ENCODE results near the gene SLC7A9. TPM values are rescaled to one million over a fixed set of nuclear protein-coding genes. Genes with fewer than 3 reads are reported as not detected.

The SLC7A9 gene
- polyA plus RNA-seq, 1 donor (not counting 4 experiments of a cell fraction or from before 2014, with no cell fraction given) = 0.20 TPM

- Histone ChIP-seq H4K20me1 (ENCODE audit: control insufficient read depth, extremely low read depth, insufficient read depth, low read length) (no peaks in the 10 kb centered on the region), H3K9me1 (ENCODE audit: control insufficient read depth, extremely low read depth, insufficient read depth, low read length) (no peaks in the 10 kb centered on the region), H2AFZ (ENCODE audit: control insufficient read depth, low read length) (no peak overlapping the region), H3K27ac (ENCODE audit: control insufficient read depth, insufficient read depth, low read length) (no peak overlapping the region), H3K4me3 (ENCODE audit: control insufficient read depth in 2 of 3, extremely low read depth in 1 of 3, insufficient read depth in 2 of 3, low read depth in 1 of 3, low read length in 3 of 3) (no peak overlapping the region), H3K27me3 (ENCODE audit: control insufficient read depth, extremely low read depth, insufficient read depth, low read length) (no peaks in the 10 kb centered on the region), H3K9ac (ENCODE audit: control insufficient read depth, extremely low read depth, insufficient read depth, low read length) (no peak overlapping the region), H3K36me3 (ENCODE audit: control insufficient read depth in 2 of 2, extremely low read depth in 1 of 2, insufficient read depth in 2 of 2, low read length in 2 of 2) (no peaks in the 10 kb centered on the region), H3K9me3 (ENCODE audit: control insufficient read depth, low read depth, low read length) (no peaks in the 10 kb centered on the region), H3K79me2 (ENCODE audit: control insufficient read depth, insufficient read depth, low read length) (no peaks in the 10 kb centered on the region), H3K4me2 (ENCODE audit: control insufficient read depth, extremely low read depth, insufficient read depth, low read depth, low read length) (no peak overlapping the region), H3K4me1 (ENCODE audit: control insufficient read depth, extremely low read depth, insufficient read depth, low read length) (no peaks in the 10 kb centered on the region)
- no peak for DNase-seq (ENCODE audit: low read depth, low spot score)
- no peak for FAIRE-seq
- dilution Hi-C loops (cut with MboI; ENCODE audit: extremely low pct_ligation_motif_present, low sequenced_read_pairs) = loop anchor here (25.0 kb wide), 1 partner anchor 106 kb away; no protein-coding TSS in a partner anchor
- no peak for TF ChIP-seq CTCF (optimal IDR thresholded peaks at IDR 0.05 in 1 of 3, IDR thresholded peaks at IDR 0.05 in 1 of 3, conservative IDR thresholded peaks at IDR 0.05 in 1 of 3; ENCODE audit: extremely low read depth in 1 of 3, insufficient read depth in 2 of 3, low read length in 3 of 3)
- TF ChIP-seq EZH2 (IDR thresholded peaks at IDR 0.05; ENCODE audit: low read length) = no peak
Observed at GRCh38 chr19:32781280-32781679, 88.3 kb downstream of the SLC7A9 start.

Small RNA genes lying within 50 kb of the gene (small RNA-seq; reads per million reads assigned to genes)
- 0 reads per million in 3 experiments for gene RN7SKP22 (ENCODE audit: insufficient read length in 3 of 3, low read depth in 3 of 3, low replicate concordance in 1 of 3)

Other genes with a start within 250 kb of the SLC7A9 start
- gene ANKRD27, start 194.6 kb downstream of the SLC7A9 start, polyA plus RNA-seq = 29.0 to 34.5 TPM (median 31.6 TPM) in 3 replicates
- 0.01 to 0.05 TPM (median 0.03 TPM) in 3 replicates for gene RGS9BP, start 193.9 kb downstream of the SLC7A9 start, polyA plus RNA-seq
- 7.7 to 17.1 TPM (median 12.2 TPM) in 3 replicates for gene NUDT19, start 177.9 kb downstream of the SLC7A9 start, polyA plus RNA-seq
- 0.04 TPM in 1 of 3 replicates, not detected in the others for gene TDRD12, start 150.0 kb downstream of the SLC7A9 start, polyA plus RNA-seq
- gene CEP89, start 102.2 kb upstream of the SLC7A9 start, polyA plus RNA-seq = 11.2 to 16.1 TPM (median 13.2 TPM) in 3 replicates
- 2.9 to 5.0 TPM (median 3.3 TPM) in 3 replicates for gene FAAP24, start 102.5 kb upstream of the SLC7A9 start, polyA plus RNA-seq
- gene RHPN2, start 195.1 kb upstream of the SLC7A9 start, polyA plus RNA-seq = 5.0 to 6.8 TPM (median 6.6 TPM) in 3 replicates
- gene GPATCH1, start 211.4 kb upstream of the SLC7A9 start, polyA plus RNA-seq = 4.9 to 6.2 TPM (median 5.8 TPM) in 3 replicates

All from keratinocyte (primary cell).